IMR-90 (cell line): Measurements from ENCODE around the gene F5. TPM values are rescaled to one million over a fixed set of nuclear protein-coding genes. Genes with fewer than 3 reads are reported as not detected.

Experiments used
- ATAC-seq: fragments of 200-7000 bp; cut with Tn5 transposase; 2 replicates; pipeline ENCODE4 v1.9.1; 2020; ENCODE audit warnings: low read depth, mild to moderate bottlenecking, moderate library complexity
- BruUV-seq: library from RNA; stranded (reverse); fragments of 400-500 nt; replicated peaks from 2 replicates; lab custom pipeline; 2021; lab: Mats Ljungman, UMichigan
- CTCF ChIA-PET: fragments of 300-600 bp; formaldehyde crosslinking; extraction: SDS; loops from one replicate; lab custom pipeline; 2021; ENCODE audit warnings: antibody characterized with exemption; lab: Yijun Ruan, JAX
- POLR2A ChIA-PET: fragments of 300-600 bp; sonication (Branson Sonifier 250); formaldehyde crosslinking; loops from one replicate; lab custom pipeline; 2022; ENCODE audit warnings: antibody characterized with exemption; ENCODE audit not compliant: unreplicated experiment; lab: Charles Lee
- DNase-seq: peaks from one replicate; pipeline ENCODE4 v3.0.0; 2013
- H2AFZ ChIP-seq: replicated peaks from 2 replicates; pipeline ENCODE3; 2013; ENCODE audit warnings: low read length, mild to moderate bottlenecking; ENCODE audit not compliant: poor library complexity
- H2AK5ac ChIP-seq: 2 replicates; pipeline ENCODE4 v1.6.1; 2013; ENCODE audit warnings: low read depth, low read length, inconsistent platforms
- H2AK9ac ChIP-seq: replicated peaks from 2 replicates; pipeline ENCODE3; 2013; ENCODE audit warnings: mild to moderate bottlenecking, low read depth, low read length, moderate library complexity; ENCODE audit not compliant: poor library complexity
- H2BK120ac ChIP-seq: 2 replicates; pipeline ENCODE4 v1.6.1; 2013; ENCODE audit warnings: low read depth, low read length, inconsistent platforms
- H2BK15ac ChIP-seq: 3 replicates; pipeline ENCODE4 v1.6.1; 2013; ENCODE audit warnings: low read depth, low read length, inconsistent platforms
- H2BK20ac ChIP-seq: 2 replicates; pipeline ENCODE4 v1.6.1; 2013; ENCODE audit warnings: low read depth, mild to moderate bottlenecking, inconsistent platforms, low read length, moderate library complexity
- H2BK5ac ChIP-seq: 2 replicates; pipeline ENCODE4 v1.6.1; 2013; ENCODE audit warnings: mild to moderate bottlenecking, low read depth, low read length, inconsistent platforms; ENCODE audit not compliant: poor library complexity, severe bottlenecking
- H3K14ac ChIP-seq: replicated peaks from 2 replicates; pipeline ENCODE4 v1.6.1; 2013; ENCODE audit warnings: low read depth, low read length, inconsistent platforms
- H3K18ac ChIP-seq: 2 replicates; pipeline ENCODE4 v1.6.1; 2013; ENCODE audit warnings: low read depth, low read length, control low read depth
- H3K23ac ChIP-seq: 2 replicates; pipeline ENCODE4 v1.6.1; 2013; ENCODE audit warnings: low read depth, low read length, inconsistent platforms
- H3K27ac ChIP-seq: 2 replicates; pipeline ENCODE4 v1.5.1; 2013; ENCODE audit warnings: mild to moderate bottlenecking, control low read depth, low read length; ENCODE audit not compliant: insufficient read depth
- H3K27me3 ChIP-seq: 2 replicates; pipeline ENCODE4 v1.6.1; 2013; ENCODE audit warnings: low read length; ENCODE audit not compliant: control insufficient read depth, insufficient read depth
- H3K36me3 ChIP-seq: 2 replicates; pipeline ENCODE4 v1.6.1; 2013; ENCODE audit warnings: low read length, mixed read lengths; ENCODE audit not compliant: control insufficient read depth, insufficient read depth
- H3K4ac ChIP-seq: 2 replicates; pipeline ENCODE4 v1.6.1; 2013; ENCODE audit warnings: low read depth, low read length, inconsistent platforms
- H3K4me1 ChIP-seq: 2 replicates; pipeline ENCODE4 v1.6.1; 2013; ENCODE audit warnings: low read length, mixed read lengths; ENCODE audit not compliant: control insufficient read depth, insufficient read depth
- H3K4me2 ChIP-seq: 2 replicates; pipeline ENCODE4 v1.6.1; 2013; ENCODE audit warnings: low read depth, mild to moderate bottlenecking, control low read depth, low read length, moderate library complexity
- H3K4me3 ChIP-seq: 2 replicates; pipeline ENCODE4 v1.5.1; 2013; ENCODE audit warnings: low read depth, mild to moderate bottlenecking, control low read depth, low read length, moderate library complexity; ENCODE audit not compliant: insufficient read depth
- H3K56ac ChIP-seq: 2 replicates; pipeline ENCODE4 v1.6.1; 2013; ENCODE audit warnings: low read length, inconsistent platforms; ENCODE audit not compliant: insufficient read depth; ENCODE audit errors: extremely low read depth
- H3K79me1 ChIP-seq, 2 experiments: 2 replicates each; pipeline ENCODE4 v1.6.1; 2013; ENCODE audit warnings: low read length in 2 of 2, inconsistent platforms in 1 of 2, low read depth in 1 of 2
- H3K9ac ChIP-seq: 2 replicates; pipeline ENCODE4 v1.6.1; 2013; ENCODE audit warnings: low read depth, low read length, control low read depth
- H3K9me1 ChIP-seq: 2 replicates; pipeline ENCODE4 v1.6.1; 2013; ENCODE audit warnings: low read length, inconsistent platforms; ENCODE audit not compliant: insufficient read depth
- H3K9me3 ChIP-seq: 2 replicates; pipeline ENCODE4 v1.6.1; 2013; ENCODE audit warnings: low read length; ENCODE audit not compliant: control insufficient read depth, insufficient read depth
- H4K20me1 ChIP-seq: 2 replicates; pipeline ENCODE4 v1.6.1; 2013; ENCODE audit warnings: low read length, inconsistent platforms; ENCODE audit not compliant: insufficient read depth
- H4K5ac ChIP-seq: 2 replicates; pipeline ENCODE4 v1.6.1; 2013; ENCODE audit warnings: mild to moderate bottlenecking, low read depth, low read length, control low read depth
- H4K8ac ChIP-seq, 2 experiments: 2 replicates each; pipeline ENCODE4 v1.6.1; 2013; ENCODE audit warnings: low read depth in 2 of 2, low read length in 2 of 2, control low read depth in 1 of 2, inconsistent platforms in 1 of 2
- H4K91ac ChIP-seq: 2 replicates; pipeline ENCODE4 v1.6.1; 2013; ENCODE audit warnings: low read depth, low read length, inconsistent platforms; ENCODE audit not compliant: insufficient read depth
- CEBPB ChIP-seq: IDR thresholded peaks from 2 replicates; pipeline ENCODE4 v1.6.1; 2012; ENCODE audit warnings: low read depth, low read length, improper control_type of control experiment
- CHD1 ChIP-seq: IDR thresholded peaks from 2 replicates; pipeline ENCODE4 v1.6.1; 2012; ENCODE audit warnings: low read depth, low read length, improper control_type of control experiment
- CTCF ChIP-seq: conservative IDR thresholded peaks from 2 replicates; pipeline ENCODE4 v1.5.1; 2012; ENCODE audit warnings: mild to moderate bottlenecking, low read depth, low read length, improper control_type of control experiment
- ELK1 ChIP-seq: fragments of 150-350 bp; IDR thresholded peaks from 2 replicates; pipeline ENCODE4 v1.6.1; 2016; ENCODE audit warnings: low read depth, mild to moderate bottlenecking, low read length, moderate library complexity, borderline replicate concordance
- MAFK ChIP-seq: IDR thresholded peaks from 2 replicates; pipeline ENCODE4 v1.6.1; 2012; ENCODE audit warnings: low read depth, low read length, improper control_type of control experiment
- MXI1 ChIP-seq: IDR thresholded peaks from 2 replicates; pipeline ENCODE4 v1.6.1; 2012; ENCODE audit warnings: low read depth, mild to moderate bottlenecking, low read length, moderate library complexity, borderline replicate concordance
- POLR2A ChIP-seq: IDR thresholded peaks from 2 replicates; pipeline ENCODE4 v1.6.1; 2012; ENCODE audit warnings: mild to moderate bottlenecking, low read depth, low read length
- RAD21 ChIP-seq: IDR thresholded peaks from 2 replicates; pipeline ENCODE4 v1.6.1; 2012; ENCODE audit warnings: low read length, improper control_type of control experiment
- RCOR1 ChIP-seq: IDR thresholded peaks from 2 replicates; pipeline ENCODE4 v1.6.1; 2012; ENCODE audit warnings: mild to moderate bottlenecking, low read length, improper control_type of control experiment; ENCODE audit not compliant: insufficient replicate concordance
- USF2 ChIP-seq: fragments of 150-350 bp; IDR thresholded peaks from 2 replicates; pipeline ENCODE4 v1.6.1; 2017; ENCODE audit warnings: mild to moderate bottlenecking, antibody characterized with exemption, low read length, low read depth
- WGBS, 2 experiments: methylation state at CpG; one replicate each; pipeline versions ENCODE4 v1.1.5 to v1.1.7; 2013; ENCODE audit warnings: missing lambda C conversion rate in 2 of 2; ENCODE audit not compliant: insufficient read length in 1 of 2; ENCODE audit errors: extremely low coverage in 2 of 2; 5-methylcytosine and 5-hydroxymethylcytosine counted together
- dilution Hi-C: fragments of 300-500 bp; cut with HindIII; formaldehyde crosslinking; loops from one replicate; pipeline ENCODE4 v1.14.3; 2018; ENCODE audit warnings: low sequenced_read_pairs; ENCODE audit not compliant: unreplicated experiment
- in situ Hi-C: fragments of 300-500 bp; cut with MboI; formaldehyde crosslinking; loops from 3 replicates; pipeline ENCODE4 v1.14.3; 2019; ENCODE audit warnings: low sequenced_read_pairs, inconsistent platforms, mixed read lengths
- intact Hi-C: fragments of 100-400 bp; cut with micrococcal nuclease; formaldehyde crosslinking; loops from 2 replicates; pipeline ENCODE4 v1.10.0; 2022
- polyA plus RNA-seq, 3 experiments: library from polyadenylated mRNA; depleted of rRNA; stranded (reverse); fragments of >200 nt; gene quantifications; 2 replicates each; pipeline ENCODE4 v1.2.3, GENCODE V29; 2012; ENCODE audit warnings: low replicate concordance in 1 of 3
- total RNA-seq: library from RNA; depleted of rRNA; stranded (reverse); fragments of >200 nt; gene quantifications from 2 replicates; pipeline ENCODE4 v1.2.3, GENCODE V29; 2012

Gene F5
- total and polyA plus RNA-seq, 2 of the 4 experiments (the other 2 are of a cell fraction): not detected

DNA sequence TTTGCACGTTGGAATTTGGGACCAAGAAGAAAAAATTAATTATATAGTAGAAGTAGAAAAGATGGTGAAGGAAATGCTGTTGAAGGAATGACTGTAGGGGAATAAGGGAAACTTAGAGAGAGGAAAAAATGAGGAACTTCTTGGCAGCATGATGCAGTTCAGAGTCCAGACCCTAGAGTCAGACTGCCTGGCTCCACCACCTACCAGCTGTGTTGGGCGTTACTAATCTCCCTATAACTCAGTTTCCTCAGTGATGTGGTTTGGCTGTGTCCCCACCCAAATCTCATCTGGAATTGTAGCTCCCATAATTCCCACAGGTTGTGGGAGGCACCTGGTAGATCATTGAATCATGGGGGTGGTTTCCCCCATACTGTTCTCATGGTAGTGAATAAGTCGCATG lies 45.0 kb upstream of the F5 start:
- H2BK20ac ChIP-seq: no peak overlapping the region
- in situ Hi-C loops: no loop called here
- CTCF ChIA-PET: no interaction called here
- intact Hi-C loops: no loop called here
- H3K27ac ChIP-seq: no peak overlapping the region
- no peaks in the 10 kb centered on the region for H4K20me1 ChIP-seq
- H3K56ac ChIP-seq: no peak overlapping the region
- no peaks in the 10 kb centered on the region for H3K36me3 ChIP-seq
- no peaks in the 10 kb centered on the region for H3K27me3 ChIP-seq
- BruUV-seq: no TSS peak
- no peak overlapping the region for H2BK120ac ChIP-seq
- no peaks in the 10 kb centered on the region for H3K79me1 ChIP-seq
- no peak overlapping the region for H2AFZ ChIP-seq
- no peak for TF ChIP-seq CHD1
- no peak for TF ChIP-seq MAFK
- no peak for TF ChIP-seq CEBPB
- TF ChIP-seq CTCF: no peak
- TF ChIP-seq ELK1: no peak
- TF ChIP-seq RCOR1: no peak
- no peak for TF ChIP-seq POLR2A
- no peak for TF ChIP-seq RAD21
- no peak for TF ChIP-seq MXI1
- no peak for TF ChIP-seq USF2
- no peak overlapping the region for H3K14ac ChIP-seq
- no peaks in the 10 kb centered on the region for H3K9me1 ChIP-seq
- H3K18ac ChIP-seq: no peak overlapping the region
- dilution Hi-C loops: no loop called here
- no peak overlapping the region for H4K5ac ChIP-seq
- H3K23ac ChIP-seq: no peak overlapping the region
- POLR2A ChIA-PET: no interaction called here
- H2AK9ac ChIP-seq: no peak overlapping the region
- no peak overlapping the region for H4K8ac ChIP-seq
- peaks cover 7% of the 10 kb centered on the region; the same call in 1 of the 2 replicates for H3K9me3 ChIP-seq
- H4K91ac ChIP-seq: no peak overlapping the region
- H3K4me1 ChIP-seq: no peaks in the 10 kb centered on the region
- H2BK5ac ChIP-seq: no peak overlapping the region
- H3K4ac ChIP-seq: no peak overlapping the region
- H2AK5ac ChIP-seq: no peak overlapping the region
- H3K4me2 ChIP-seq: no peak overlapping the region
- WGBS, 2 experiments: 100% methylated on average over 1 of the region's 3 CpGs; no CpG with 5 or more reads in 1 of the 2 experiments
- no peak overlapping the region for H3K4me3 ChIP-seq
- no peak overlapping the region for H2BK15ac ChIP-seq
- ATAC-seq (no peak), DNase-seq (no peak)
- no peak overlapping the region for H3K9ac ChIP-seq
